ENCODE results near the gene ESYT3. TPM values are rescaled to one million over a fixed set of nuclear protein-coding genes. Genes with fewer than 3 reads are reported as not detected.
A peak's percentile ranks its signal among the peaks of the same experiment; 100 is the strongest.

Gene ESYT3
- total RNA-seq, 1 experiment from 2014 or later: 0.44 TPM

DNA sequence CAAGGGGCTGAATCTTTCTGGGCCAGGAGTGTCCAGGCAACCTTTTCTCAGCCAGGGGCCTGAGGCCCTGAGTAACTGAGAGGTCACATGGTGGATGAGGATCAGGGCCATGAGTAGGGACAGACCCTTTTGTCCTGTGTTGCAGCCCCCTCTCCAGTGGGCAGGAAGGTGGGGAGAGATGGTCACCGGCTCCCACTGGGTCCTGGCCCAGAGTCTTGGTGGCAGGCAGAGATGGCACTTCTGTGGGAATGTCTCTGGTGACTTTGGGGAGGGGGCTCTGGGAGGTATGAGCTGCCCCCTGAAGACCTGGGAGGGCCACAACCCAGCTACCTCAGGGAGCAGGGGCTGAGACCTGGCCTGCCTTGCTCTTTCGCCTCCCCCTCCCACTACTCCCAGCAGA is 6.8 kb downstream of the ESYT3 start:
- DNase-seq (ENCODE audit: unreplicated experiment): no peak
- Mint-ChIP-seq H3K27me3 (ENCODE audit: insufficient read depth, unreplicated experiment) (no peaks in the 10 kb centered on the region), H3K4me3 (ENCODE audit: unreplicated experiment) (no peak overlapping the region), H3K9me3 (ENCODE audit: unreplicated experiment) (no peaks in the 10 kb centered on the region), H3K27ac (ENCODE audit: low read depth, unreplicated experiment) (no peak overlapping the region), H3K4me1 (ENCODE audit: insufficient read depth, unreplicated experiment) (peaks cover 10% of the 10 kb centered on the region), H3K36me3 (ENCODE audit: insufficient read depth, unreplicated experiment) (no peaks in the 10 kb centered on the region)
- TF ChIP-seq, protein P1, sequence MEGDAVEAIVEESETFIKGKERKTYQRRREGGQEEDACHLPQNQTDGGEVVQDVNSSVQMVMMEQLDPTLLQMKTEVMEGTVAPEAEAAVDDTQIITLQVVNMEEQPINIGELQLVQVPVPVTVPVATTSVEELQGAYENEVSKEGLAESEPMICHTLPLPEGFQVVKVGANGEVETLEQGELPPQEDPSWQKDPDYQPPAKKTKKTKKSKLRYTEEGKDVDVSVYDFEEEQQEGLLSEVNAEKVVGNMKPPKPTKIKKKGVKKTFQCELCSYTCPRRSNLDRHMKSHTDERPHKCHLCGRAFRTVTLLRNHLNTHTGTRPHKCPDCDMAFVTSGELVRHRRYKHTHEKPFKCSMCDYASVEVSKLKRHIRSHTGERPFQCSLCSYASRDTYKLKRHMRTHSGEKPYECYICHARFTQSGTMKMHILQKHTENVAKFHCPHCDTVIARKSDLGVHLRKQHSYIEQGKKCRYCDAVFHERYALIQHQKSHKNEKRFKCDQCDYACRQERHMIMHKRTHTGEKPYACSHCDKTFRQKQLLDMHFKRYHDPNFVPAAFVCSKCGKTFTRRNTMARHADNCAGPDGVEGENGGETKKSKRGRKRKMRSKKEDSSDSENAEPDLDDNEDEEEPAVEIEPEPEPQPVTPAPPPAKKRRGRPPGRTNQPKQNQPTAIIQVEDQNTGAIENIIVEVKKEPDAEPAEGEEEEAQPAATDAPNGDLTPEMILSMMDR (IDR thresholded peaks at IDR 0.05; ENCODE audit: unreplicated experiment): no peak
- POLR2A ChIA-PET: no interaction called here
- CTCF ChIA-PET: interaction anchor here (0.5 to 1.4 kb wide), 4 partner anchors 11 to 1785 kb away, joined by 3 to 6 read pairs (median 4); no protein-coding TSS in a partner anchor
- intact Hi-C loops (cut with micrococcal nuclease): no loop called here
- BruUV-seq (replicated peaks): no TSS peak

DNA sequence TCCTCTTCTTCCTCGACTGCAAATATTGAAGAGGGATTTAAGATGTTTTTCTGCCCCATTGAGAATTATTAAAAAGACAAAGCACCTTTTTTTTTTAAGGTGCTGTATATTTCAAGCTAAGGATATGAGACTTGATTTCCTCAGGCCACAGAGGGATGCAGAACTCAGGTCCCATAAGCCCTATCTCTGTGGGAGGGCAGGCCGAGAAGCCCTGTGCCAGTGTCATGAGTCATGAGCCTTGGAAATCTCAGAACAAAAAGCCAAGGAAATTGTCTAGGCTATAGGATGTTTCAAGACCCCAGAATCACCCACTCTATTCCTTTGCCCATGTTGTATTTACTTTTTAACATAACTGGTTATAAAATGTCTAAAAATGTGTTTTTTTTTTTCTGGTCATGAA is 7.3 kb downstream of the ESYT3 start:
- H3K4me1 Mint-ChIP-seq (ENCODE audit: insufficient read depth, unreplicated experiment): peaks cover 10% of the 10 kb centered on the region
- H3K27me3 Mint-ChIP-seq (ENCODE audit: insufficient read depth, unreplicated experiment): no peaks in the 10 kb centered on the region
- H3K9me3 Mint-ChIP-seq (ENCODE audit: unreplicated experiment): no peaks in the 10 kb centered on the region
- H3K4me3 Mint-ChIP-seq (ENCODE audit: unreplicated experiment): no peak overlapping the region
- H3K27ac Mint-ChIP-seq (ENCODE audit: low read depth, unreplicated experiment): no peak overlapping the region
- TF ChIP-seq, protein P1 (IDR thresholded peaks at IDR 0.05; ENCODE audit: unreplicated experiment): no peak
- ChIA-PET CTCF (interaction anchor here (0.7 to 2.4 kb wide), 5 partner anchors 11 to 494 kb away, joined by 3 to 9 read pairs (median 4); no protein-coding TSS in a partner anchor), POLR2A (no interaction called here)
- no peaks in the 10 kb centered on the region for H3K36me3 Mint-ChIP-seq (ENCODE audit: insufficient read depth, unreplicated experiment)
- peak; percentile 58 for DNase-seq (ENCODE audit: unreplicated experiment)
- no TSS peak for BruUV-seq (replicated peaks)
- intact Hi-C loops (cut with micrococcal nuclease): no loop called here

DNA sequence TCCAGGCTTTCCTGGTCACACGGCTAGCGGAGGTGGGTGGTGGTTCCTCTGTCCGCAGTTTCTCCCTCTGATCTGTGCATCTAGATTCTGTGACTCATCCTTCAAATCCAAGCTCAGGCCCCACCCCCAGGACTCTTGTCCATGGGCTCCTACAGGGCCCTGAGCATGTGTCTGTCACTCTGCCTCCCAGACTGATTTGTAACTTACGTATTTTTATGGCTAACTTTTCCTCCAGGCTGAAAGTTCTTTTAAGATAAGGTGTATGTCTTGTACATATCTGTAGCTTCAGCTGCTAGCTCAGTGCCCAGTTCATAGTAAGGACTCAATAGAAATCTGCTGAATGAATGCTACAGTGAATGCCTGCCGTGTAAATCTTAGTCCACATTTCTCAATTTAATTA is 8.0 kb downstream of the ESYT3 start:
- intact Hi-C loops (cut with micrococcal nuclease): no loop called here
- no TSS peak for BruUV-seq (replicated peaks)
- H3K27me3 Mint-ChIP-seq (ENCODE audit: insufficient read depth, unreplicated experiment): no peaks in the 10 kb centered on the region
- no peaks in the 10 kb centered on the region for H3K9me3 Mint-ChIP-seq (ENCODE audit: unreplicated experiment)
- H3K4me1 Mint-ChIP-seq (ENCODE audit: insufficient read depth, unreplicated experiment): peaks cover 10% of the 10 kb centered on the region
- TF ChIP-seq, protein P1 (IDR thresholded peaks at IDR 0.05; ENCODE audit: unreplicated experiment): no peak
- peak; percentile 87 for DNase-seq (ENCODE audit: unreplicated experiment)
- no peak overlapping the region for H3K4me3 Mint-ChIP-seq (ENCODE audit: unreplicated experiment)
- ChIA-PET CTCF (interaction anchor here (0.5 to 2.4 kb wide), 6 partner anchors 25 to 473 kb away, joined by 3 to 9 read pairs (median 3); no protein-coding TSS in a partner anchor), POLR2A (interaction anchor here (0.6 to 1.2 kb wide), 3 partner anchors 27 to 1389 kb away, joined by 3 to 5 read pairs (median 3); no protein-coding TSS in a partner anchor)
- no peak overlapping the region for H3K27ac Mint-ChIP-seq (ENCODE audit: low read depth, unreplicated experiment)
- H3K36me3 Mint-ChIP-seq (ENCODE audit: insufficient read depth, unreplicated experiment): no peaks in the 10 kb centered on the region

DNA sequence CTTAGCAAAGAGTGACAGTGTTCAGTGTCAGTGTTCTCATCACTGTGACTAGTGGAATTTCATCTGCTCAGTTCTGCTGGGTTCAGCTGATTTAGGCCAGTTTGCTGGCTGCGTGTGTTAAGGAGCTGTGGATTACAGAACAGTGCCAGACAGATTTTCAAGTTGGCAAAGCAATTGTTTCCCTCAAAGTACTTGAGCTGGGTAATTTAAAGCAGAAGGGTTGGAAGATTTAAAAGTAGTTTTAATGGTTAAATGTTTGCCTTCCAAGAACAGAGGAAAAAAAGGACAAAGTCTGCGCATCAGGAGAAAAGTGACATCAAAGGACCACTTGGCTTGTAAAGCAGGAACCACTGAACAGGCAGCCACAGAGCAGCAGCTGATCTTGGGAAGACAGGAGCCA is 8.7 kb downstream of the ESYT3 start:
- ChIA-PET CTCF (interaction anchor here (0.6 to 2.4 kb wide), 4 partner anchors 25 to 472 kb away, joined by 3 to 9 read pairs (median 4); no protein-coding TSS in a partner anchor), POLR2A (interaction anchor here (1.2 kb wide), 1 partner anchor 28 kb away, joined by 5 read pairs; no protein-coding TSS in a partner anchor)
- H3K36me3 Mint-ChIP-seq (ENCODE audit: insufficient read depth, unreplicated experiment): no peaks in the 10 kb centered on the region
- no peak overlapping the region for H3K27ac Mint-ChIP-seq (ENCODE audit: low read depth, unreplicated experiment)
- H3K4me1 Mint-ChIP-seq (ENCODE audit: insufficient read depth, unreplicated experiment): peaks cover 10% of the 10 kb centered on the region
- TF ChIP-seq, protein P1 (IDR thresholded peaks at IDR 0.05; ENCODE audit: unreplicated experiment): no peak
- no peaks in the 10 kb centered on the region for H3K27me3 Mint-ChIP-seq (ENCODE audit: insufficient read depth, unreplicated experiment)
- no TSS peak for BruUV-seq (replicated peaks)
- H3K9me3 Mint-ChIP-seq (ENCODE audit: unreplicated experiment): no peaks in the 10 kb centered on the region
- H3K4me3 Mint-ChIP-seq (ENCODE audit: unreplicated experiment): no peak overlapping the region
- no peak for DNase-seq (ENCODE audit: unreplicated experiment)
- intact Hi-C loops (cut with micrococcal nuclease): no loop called here
